ENCODE data around the gene PDGFD.

Gene PDGFD

GRCh38 chr11:104124979-104125378 lies 39.0 kb downstream of the PDGFD start:
- TF ChIP-seq USF1 (IDR thresholded peaks at IDR 0.05) (no peak), CEBPB (IDR thresholded peaks at IDR 0.05) (no peak), EP300 (IDR thresholded peaks at IDR 0.05; ENCODE audit: borderline replicate concordance) (no peak), TAF1 (IDR thresholded peaks at IDR 0.05; ENCODE audit: low read depth) (no peak), EGR1 (IDR thresholded peaks at IDR 0.05) (no peak), TCF12 (IDR thresholded peaks at IDR 0.05; ENCODE audit: low read depth) (no peak), CREB1 (IDR thresholded peaks at IDR 0.05; ENCODE audit: low read depth) (no peak), YY1 (IDR thresholded peaks at IDR 0.05; ENCODE audit: low read depth) (no peak), RAD21 (IDR thresholded peaks at IDR 0.05; ENCODE audit: low read depth) (no peak), TEAD4 (IDR thresholded peaks at IDR 0.05) (no peak), MAX (IDR thresholded peaks at IDR 0.05) (no peak), ZBTB7A (IDR thresholded peaks at IDR 0.05; ENCODE audit: low read depth) (no peak), FOXM1 (IDR thresholded peaks at IDR 0.05; ENCODE audit: borderline replicate concordance, low read depth) (no peak), REST (IDR thresholded peaks at IDR 0.05; ENCODE audit: low read depth) (no peak), NFIC (IDR thresholded peaks at IDR 0.05) (no peak)

- TF ChIP-seq TCF12 (IDR thresholded peaks at IDR 0.05; ENCODE audit: low read depth), result no peak
- no peak for TF ChIP-seq TEAD4 (IDR thresholded peaks at IDR 0.05)
- TF ChIP-seq RAD21 (IDR thresholded peaks at IDR 0.05; ENCODE audit: low read depth), result no peak
- no peak for TF ChIP-seq FOXM1 (IDR thresholded peaks at IDR 0.05; ENCODE audit: borderline replicate concordance, low read depth)
- no peak for TF ChIP-seq ZBTB7A (IDR thresholded peaks at IDR 0.05; ENCODE audit: low read depth)
- no peak for TF ChIP-seq USF1 (IDR thresholded peaks at IDR 0.05)
- TF ChIP-seq CEBPB (IDR thresholded peaks at IDR 0.05), result no peak
- no peak for TF ChIP-seq MAX (IDR thresholded peaks at IDR 0.05)
- no peak for TF ChIP-seq NFIC (IDR thresholded peaks at IDR 0.05)
- TF ChIP-seq EGR1 (IDR thresholded peaks at IDR 0.05), result no peak
- TF ChIP-seq REST (IDR thresholded peaks at IDR 0.05; ENCODE audit: low read depth), result no peak
- TF ChIP-seq EP300 (IDR thresholded peaks at IDR 0.05; ENCODE audit: borderline replicate concordance), result no peak
- TF ChIP-seq TAF1 (IDR thresholded peaks at IDR 0.05; ENCODE audit: low read depth), result no peak
- TF ChIP-seq YY1 (IDR thresholded peaks at IDR 0.05; ENCODE audit: low read depth), result no peak
- no peak for TF ChIP-seq CREB1 (IDR thresholded peaks at IDR 0.05; ENCODE audit: low read depth)
Measured at GRCh38 chr11:104122836-104123235, 41.1 kb downstream of the PDGFD start.

- no peak for TF ChIP-seq TEAD4 (IDR thresholded peaks at IDR 0.05)
- no peak for TF ChIP-seq TCF12 (IDR thresholded peaks at IDR 0.05; ENCODE audit: low read depth)
- no peak for TF ChIP-seq TAF1 (IDR thresholded peaks at IDR 0.05; ENCODE audit: low read depth)
- TF ChIP-seq USF1 (IDR thresholded peaks at IDR 0.05), result no peak
- TF ChIP-seq YY1 (IDR thresholded peaks at IDR 0.05; ENCODE audit: low read depth), result no peak
- no peak for TF ChIP-seq NFIC (IDR thresholded peaks at IDR 0.05)
- TF ChIP-seq CEBPB (IDR thresholded peaks at IDR 0.05), result no peak
- no peak for TF ChIP-seq CREB1 (IDR thresholded peaks at IDR 0.05; ENCODE audit: low read depth)
- no peak for TF ChIP-seq MAX (IDR thresholded peaks at IDR 0.05)
- TF ChIP-seq EGR1 (IDR thresholded peaks at IDR 0.05), result no peak
- no peak for TF ChIP-seq REST (IDR thresholded peaks at IDR 0.05; ENCODE audit: low read depth)
- TF ChIP-seq FOXM1 (IDR thresholded peaks at IDR 0.05; ENCODE audit: borderline replicate concordance, low read depth), result no peak
- no peak for TF ChIP-seq EP300 (IDR thresholded peaks at IDR 0.05; ENCODE audit: borderline replicate concordance)
- TF ChIP-seq RAD21 (IDR thresholded peaks at IDR 0.05; ENCODE audit: low read depth), result no peak
- TF ChIP-seq ZBTB7A (IDR thresholded peaks at IDR 0.05; ENCODE audit: low read depth), result no peak
Measured at GRCh38 chr11:104122011-104122635, 41.8 kb downstream of the PDGFD start.

Measured in Ishikawa (cell line).